Urothelium cell line (cell line): Measurements from ENCODE around the gene UBL3.

Experiments used
- DNase-seq: peaks from one replicate; pipeline ENCODE4 v3.0.0; 2011; ENCODE audit warnings: low spot score, mixed read lengths
- FAIRE-seq: peaks from 2 replicates; lab custom pipeline; 2011; peaks lifted over from hg19 to GRCh38; lab: Jason Lieb, UNC

UBL3 gene

GRCh38 chr13:29858231-29858630 is 7.8 kb upstream of the UBL3 start:
- FAIRE-seq: no peak
- DNase-seq: no peak

- FAIRE-seq: no peak
Observed at GRCh38 chr13:29857085-29857484, 6.7 kb upstream of the UBL3 start.

GRCh38 chr13:29856426-29856825 is 6.0 kb upstream of the UBL3 start:
- DNase-seq (no peak), FAIRE-seq (no peak)

More at GRCh38 chr13:29857085-29857484, 6.7 kb upstream of the UBL3 start:
- DNase-seq: no peak

GRCh38 chr13:29855784-29856183 is 5.4 kb upstream of the UBL3 start:
- DNase-seq: no peak
- no peak for FAIRE-seq

GRCh38 chr13:29855009-29855408 is 4.6 kb upstream of the UBL3 start:
- no peak for FAIRE-seq
- no peak for DNase-seq

- FAIRE-seq (no peak), DNase-seq (no peak)
Observed at GRCh38 chr13:29853131-29853530, 2.7 kb upstream of the UBL3 start.

- FAIRE-seq: no peak
- no peak for DNase-seq
Observed at GRCh38 chr13:29852472-29853054, 2.1 kb upstream of the UBL3 start.

- peak; percentile 31 for DNase-seq
Observed at GRCh38 chr13:29849731-29850212, 645 bp downstream of the UBL3 start.

GRCh38 chr13:29849071-29849631 is 1.3 kb downstream of the UBL3 start:
- FAIRE-seq (no peak), DNase-seq (no peak)

More at GRCh38 chr13:29849731-29850212, 645 bp downstream of the UBL3 start:
- no peak for FAIRE-seq

- DNase-seq: no peak
- FAIRE-seq: no peak
Observed at GRCh38 chr13:29847501-29847983, 2.9 kb downstream of the UBL3 start.

- DNase-seq (no peak), FAIRE-seq (no peak)
Observed at GRCh38 chr13:29846475-29847256, 3.8 kb downstream of the UBL3 start.

GRCh38 chr13:29845440-29846056 is 4.9 kb downstream of the UBL3 start:
- no peak for FAIRE-seq

GRCh38 chr13:29844441-29844840 is 6.0 kb downstream of the UBL3 start:
- DNase-seq (no peak), FAIRE-seq (no peak)

More at GRCh38 chr13:29845440-29846056, 4.9 kb downstream of the UBL3 start:
- DNase-seq: no peak

GRCh38 chr13:29840585-29840984 is 9.8 kb downstream of the UBL3 start:
- FAIRE-seq: no peak

GRCh38 chr13:29835280-29836061 is 14.9 kb downstream of the UBL3 start:
- DNase-seq (no peak), FAIRE-seq (no peak)

More at GRCh38 chr13:29840585-29840984, 9.8 kb downstream of the UBL3 start:
- no peak for DNase-seq

- no peak for DNase-seq
- no peak for FAIRE-seq
Observed at GRCh38 chr13:29832761-29833298, 17.6 kb downstream of the UBL3 start.

- DNase-seq (no peak), FAIRE-seq (no peak)
Observed at GRCh38 chr13:29830000-29830399, 20.4 kb downstream of the UBL3 start.

GRCh38 chr13:29819143-29819542 is 31.3 kb downstream of the UBL3 start:
- FAIRE-seq: no peak
- no peak for DNase-seq

- FAIRE-seq (no peak), DNase-seq (no peak)
Observed at GRCh38 chr13:29817604-29818378, 32.6 kb downstream of the UBL3 start.
